ENCODE measurements around the gene TM4SF5.
A peak's percentile ranks its signal among the peaks of the same experiment; 100 is the strongest.

TM4SF5 gene

GRCh38 chr17:4766723-4767122 is 5.0 kb upstream of the TM4SF5 start:
- no peak for DNase-seq (ENCODE audit: low read depth)
- TF ChIP-seq CTCF (conservative IDR thresholded peaks at IDR 0.05; ENCODE audit: low read depth, low read length): no peak

GRCh38 chr17:4768298-4768697 is 3.4 kb upstream of the TM4SF5 start:
- no peak for TF ChIP-seq CTCF (conservative IDR thresholded peaks at IDR 0.05; ENCODE audit: low read depth, low read length)
- DNase-seq (ENCODE audit: low read depth): no peak
- H3K4me3 ChIP-seq (ENCODE audit: low read depth, low read length): no peak overlapping the region

More at GRCh38 chr17:4766723-4767122, 5.0 kb upstream of the TM4SF5 start:
- no peak overlapping the region for H3K4me3 ChIP-seq (ENCODE audit: low read depth, low read length)

- no peak overlapping the region for H3K4me3 ChIP-seq (ENCODE audit: low read depth, low read length)
- DNase-seq (ENCODE audit: low read depth): no peak
- TF ChIP-seq CTCF (conservative IDR thresholded peaks at IDR 0.05; ENCODE audit: low read depth, low read length): no peak
Observed at GRCh38 chr17:4769628-4770027, 2.1 kb upstream of the TM4SF5 start.

- no peak for TF ChIP-seq CTCF (conservative IDR thresholded peaks at IDR 0.05; ENCODE audit: low read depth, low read length)
- no peak for DNase-seq (ENCODE audit: low read depth)
- no peak overlapping the region for H3K4me3 ChIP-seq (ENCODE audit: low read depth, low read length)
Observed at GRCh38 chr17:4772235-4772613, 538 bp downstream of the TM4SF5 start.

GRCh38 chr17:4777969-4778760 is 6.5 kb downstream of the TM4SF5 start:
- H3K4me3 ChIP-seq (ENCODE audit: low read depth, low read length): no peak overlapping the region
- TF ChIP-seq CTCF (conservative IDR thresholded peaks at IDR 0.05; ENCODE audit: low read depth, low read length): no peak
- peak; percentile 32 for DNase-seq (ENCODE audit: low read depth)

- H3K4me3 ChIP-seq (ENCODE audit: low read depth, low read length): no peak overlapping the region
- TF ChIP-seq CTCF (conservative IDR thresholded peaks at IDR 0.05; ENCODE audit: low read depth, low read length): no peak
- DNase-seq (ENCODE audit: low read depth): no peak
Observed at GRCh38 chr17:4780325-4780955, 8.8 kb downstream of the TM4SF5 start.

- TF ChIP-seq CTCF (conservative IDR thresholded peaks at IDR 0.05; ENCODE audit: low read depth, low read length): no peak
- no peak for DNase-seq (ENCODE audit: low read depth)
- H3K4me3 ChIP-seq (ENCODE audit: low read depth, low read length): no peak overlapping the region
Observed at GRCh38 chr17:4782652-4783051, 11.0 kb downstream of the TM4SF5 start.
